Measurements from ENCODE around the gene CIC. TPM values are rescaled to one million over a fixed set of nuclear protein-coding genes. Genes with fewer than 3 reads are reported as not detected.

CIC gene
- total and polyA plus RNA-seq, 10 of the 15 experiments (the other 5 are each of a cell fraction or from before 2014, with no cell fraction given): 0.18 to 50.6 (median 7.1) TPM

GRCh38 chr19:42270346-42271044 lies 1.4 kb downstream of the CIC start:
- peaks cover 25% of the 10 kb centered on the region for H3K4me1 ChIP-seq (ENCODE audit: control insufficient read depth, insufficient read depth, low read length)
- ChIA-PET POLR2A (interaction anchor here (1.0 to 3.2 kb wide), 11 partner anchors 9 to 141 kb away, joined by 3 to 24 read pairs (median 4); partner anchors contain the start of genes ERF, GSK3A and ZNF526), SMC1A (ENCODE audit: uncharacterized antibody, unreplicated experiment) (interaction anchor here (1.0 to 3.2 kb wide), 7 partner anchors 9 to 157 kb away, joined by 3 to 24 read pairs (median 5); partner anchors contain the start of gene ERF), RAD21 (ENCODE audit: unreplicated experiment) (interaction anchor here (0.6 to 3.1 kb wide), 9 partner anchors 9 to 162 kb away, joined by 3 to 23 read pairs (median 5); partner anchors contain the start of gene GSK3A), CTCF (interaction anchor here (1.0 to 3.2 kb wide), 5 partner anchors 9 to 138 kb away, joined by 3 to 39 read pairs (median 10); partner anchors contain the start of genes GSK3A and POU2F2)
- peak overlapping the region; percentile 99 for H3K4me2 ChIP-seq (ENCODE audit: control insufficient read depth, insufficient read depth)
- in situ Hi-C loops (cut with MboI): no loop called here
- ATAC-seq (peak; percentile 12), DNase-seq (ENCODE audit: low read depth, low spot score) (no peak), FAIRE-seq (peak; percentile 94)
- peak overlapping the region; percentile 94 for H3K27ac ChIP-seq (ENCODE audit: control insufficient read depth, insufficient read depth)
- no peaks in the 10 kb centered on the region for H3K9me3 ChIP-seq (replicated peaks; ENCODE audit: control insufficient read depth, insufficient read depth, low read length)
- no peaks in the 10 kb centered on the region for H3K27me3 ChIP-seq (replicated peaks in 1 of 2; ENCODE audit: control insufficient read depth in 2 of 2, insufficient read depth in 2 of 2, low read length in 1 of 2)
- H3K4me3 ChIP-seq: peak overlapping the region; percentile 91
- no TSS peak for BruUV-seq (replicated peaks)
- intact Hi-C loops (cut with micrococcal nuclease; ENCODE audit: unreplicated experiment): no loop called here
- H4K20me1 ChIP-seq (ENCODE audit: control insufficient read depth, insufficient read depth): no peaks in the 10 kb centered on the region; the same call in 1 of the 2 replicates
- H2AFZ ChIP-seq (ENCODE audit: control insufficient read depth, low read depth, low read length): peak overlapping the region; percentile 50
- H3K9ac ChIP-seq (ENCODE audit: control insufficient read depth, insufficient read depth, low read length): peak overlapping the region; percentile 98
- H3K79me2 ChIP-seq (ENCODE audit: control insufficient read depth, insufficient read depth, low read length): peaks cover 27% of the 10 kb centered on the region
- H3K36me3 ChIP-seq (ENCODE audit: control insufficient read depth in 2 of 2, insufficient read depth in 2 of 2, low read length in 1 of 2): peaks cover 3 to 19% of the 10 kb centered on the region in 2 experiments; a peak in 3 of 4 replicates
- WGBS (ENCODE audit: insufficient coverage, insufficient replicate concordance, low lambda C conversion rate, missing lambda C conversion rate): under 1% methylated on average over 18 of the region's 18 CpGs
- no peak for TF ChIP-seq BCL11A (IDR thresholded peaks at IDR 0.05; ENCODE audit: low read depth, low read length)
- TF ChIP-seq JUNB (IDR thresholded peaks at IDR 0.05): 0 out of 2 replicates have a peak, but pooled peaks have one; percentile 6
- no peak for TF ChIP-seq PBX3 (IDR thresholded peaks at IDR 0.05; ENCODE audit: insufficient replicate concordance, low read depth, low read length)
- 0 out of 2 replicates have a peak, but pooled peaks have one; percentile 62 for TF ChIP-seq RELB (IDR thresholded peaks at IDR 0.05; ENCODE audit: low read depth)
- TF ChIP-seq SRF (IDR thresholded peaks at IDR 0.05; ENCODE audit: low read depth in 2 of 2, low read length in 2 of 2): no peak
- TF ChIP-seq MYC (IDR thresholded peaks at IDR 0.05; ENCODE audit: insufficient read depth, insufficient read length, insufficient replicate concordance, low read length, severe bottlenecking): no peak
- TF ChIP-seq RAD21 (IDR thresholded peaks at IDR 0.05; ENCODE audit: insufficient read depth, low read depth, low read length): no peak
- peak; percentile 75 to 84 for TF ChIP-seq IKZF2 (IDR thresholded peaks at IDR 0.05)
- TF ChIP-seq HDGF (IDR thresholded peaks at IDR 0.05): peak; percentile 82; the same call in 1 of the 2 replicates
- peak; percentile 60; the same call in 1 of the 2 replicates for TF ChIP-seq CREB1 (IDR thresholded peaks at IDR 0.05; ENCODE audit: low read depth)
- no peak for TF ChIP-seq KAT2A (conservative IDR thresholded peaks at IDR 0.05; ENCODE audit: control insufficient read depth, low read depth, low read length)
- no peak for TF ChIP-seq TAF1 (IDR thresholded peaks at IDR 0.05; ENCODE audit: borderline replicate concordance, low read depth, low read length)
- peak; percentile 38 for TF ChIP-seq SKIL (IDR thresholded peaks at IDR 0.05; ENCODE audit: low read depth, poor library complexity, severe bottlenecking)
- peak; percentile 36 for TF ChIP-seq BACH1 (IDR thresholded peaks at IDR 0.05; ENCODE audit: borderline replicate concordance)
- no peak; the same call in 1 of the 2 replicates for TF ChIP-seq ZNF207 (IDR thresholded peaks at IDR 0.05; ENCODE audit: borderline replicate concordance)
- TF ChIP-seq ATF7 (IDR thresholded peaks at IDR 0.05; ENCODE audit: low read depth): peak; percentile 77; the same call in 1 of the 2 replicates
- TF ChIP-seq GATAD2B (conservative IDR thresholded peaks at IDR 0.05; ENCODE audit: low read depth): peak; percentile 81
- TF ChIP-seq POLR2A (IDR thresholded peaks at IDR 0.05; ENCODE audit: low read depth, low read length): peak; percentile 78
- TF ChIP-seq LARP7 (IDR thresholded peaks at IDR 0.05): peak; percentile 55; the same call in 1 of the 2 replicates
- TF ChIP-seq PML (IDR thresholded peaks at IDR 0.05; ENCODE audit: low read length): peak; percentile 59; the same call in 1 of the 2 replicates

Measured in GM12878 (cell line).